CD14-positive monocyte (primary cell): ENCODE measurements around the gene CHMP4B. TPM values are rescaled to one million over a fixed set of nuclear protein-coding genes. Genes with fewer than 3 reads are reported as not detected.

Experiments used
- DNase-seq, 3 donors: peaks; one replicate each; pipeline ENCODE4 v3.0.0-alpha.2; 2011 to 2022
- H2AFZ ChIP-seq: 2 replicates; pipeline ENCODE4 v1.6.0; 2012; ENCODE audit warnings: mild to moderate bottlenecking, low read depth, low read length, inconsistent platforms; ENCODE audit not compliant: insufficient read depth, poor library complexity, severe bottlenecking
- H3K27ac ChIP-seq, 2 donors: 1 replicate in 1 of 2; 2 replicates in 1 of 2; pipeline ENCODE4 v1.5.1; 2012 to 2013; ENCODE audit warnings: low read length in 2 of 2, control low read depth in 1 of 2, inconsistent platforms in 1 of 2, low read depth in 1 of 2, mild to moderate bottlenecking in 1 of 2
- H3K27me3 ChIP-seq, 2 donors: one replicate each; pipeline versions ENCODE4 v1.6.0 to v1.6.1; 2011 to 2013; ENCODE audit warnings: low read length in 2 of 2; ENCODE audit not compliant: control insufficient read depth in 2 of 2, insufficient read depth in 2 of 2
- H3K36me3 ChIP-seq, 2 donors: replicated peaks in 1 of 2; 1 replicate in 1 of 2; 2 replicates in 1 of 2; pipeline versions ENCODE4 v1.5.1 to v1.6.1; 2012 to 2013; ENCODE audit warnings: low read length in 2 of 2, control low read depth in 1 of 2, inconsistent platforms in 1 of 2, mild to moderate bottlenecking in 1 of 2; ENCODE audit not compliant: insufficient read depth in 2 of 2, control insufficient read depth in 1 of 2
- H3K4me1 ChIP-seq, 2 donors: 1 replicate in 1 of 2; 2 replicates in 1 of 2; pipeline versions ENCODE4 v1.5.1 to v1.6.1; 2012 to 2013; ENCODE audit warnings: low read length in 2 of 2, control low read depth in 1 of 2, inconsistent platforms in 1 of 2, mild to moderate bottlenecking in 1 of 2, moderate library complexity in 1 of 2; ENCODE audit not compliant: insufficient read depth in 2 of 2, control insufficient read depth in 1 of 2
- H3K4me2 ChIP-seq: replicated peaks from 2 replicates; pipeline ENCODE3; 2012; ENCODE audit warnings: low read length, moderate library complexity, mild to moderate bottlenecking; ENCODE audit not compliant: poor library complexity, severe bottlenecking; ENCODE audit errors: extremely low read depth
- H3K4me3 ChIP-seq, 3 experiments: fragments of 200-600 bp in 1 of 3; sonication (generic) in 1 of 3; replicated peaks in 1 of 3; 1 replicate in 2 of 3; 2 replicates in 1 of 3; pipeline ENCODE4 v1.5.1; 2011 to 2013; ENCODE audit warnings: low read length in 3 of 3, mild to moderate bottlenecking in 3 of 3, control low read depth in 2 of 3, low read depth in 2 of 3, inconsistent platforms in 1 of 3, moderate library complexity in 1 of 3
- H3K79me2 ChIP-seq: 2 replicates; pipeline ENCODE4 v1.6.0; 2012; ENCODE audit warnings: mild to moderate bottlenecking, control low read depth, inconsistent platforms, low read length, moderate library complexity; ENCODE audit not compliant: insufficient read depth
- H3K9ac ChIP-seq: 2 replicates; pipeline ENCODE4 v1.6.0; 2017; ENCODE audit warnings: low read length, mild to moderate bottlenecking; ENCODE audit not compliant: insufficient read depth, poor library complexity, severe bottlenecking
- H3K9me3 ChIP-seq, 2 donors: replicated peaks in 1 of 2; 1 replicate in 1 of 2; 2 replicates in 1 of 2; pipeline versions ENCODE4 v1.5.1 to v1.6.1; 2012 to 2013; ENCODE audit warnings: low read length in 2 of 2, control low read depth in 1 of 2; ENCODE audit not compliant: control insufficient read depth in 1 of 2, insufficient read depth in 1 of 2
- H4K20me1 ChIP-seq: 2 replicates; pipeline ENCODE4 v1.6.0; 2012; ENCODE audit warnings: mild to moderate bottlenecking, low read length, control low read depth, moderate library complexity; ENCODE audit not compliant: insufficient read depth
- H3K27ac Mint-ChIP-seq, 7 donors: one replicate each; pipeline ENCODE4 v1.8.0; 2020; ENCODE audit warnings: mild to moderate bottlenecking in 7 of 7, mixed read lengths in 7 of 7, moderate library complexity in 6 of 7, inconsistent platforms in 2 of 7
- H3K27me3 Mint-ChIP-seq, 3 donors: one replicate each; pipeline ENCODE4 v1.8.0; 2021 to 2022; ENCODE audit warnings: low read depth in 3 of 3, mild to moderate bottlenecking in 3 of 3, mixed read lengths in 3 of 3, moderate library complexity in 3 of 3, inconsistent platforms in 1 of 3
- H3K36me3 Mint-ChIP-seq, 2 donors: one replicate each; pipeline ENCODE4 v1.8.0; 2020; ENCODE audit warnings: mixed read lengths in 2 of 2, inconsistent platforms in 1 of 2, mild to moderate bottlenecking in 1 of 2
- H3K4me1 Mint-ChIP-seq: one replicate; pipeline ENCODE4 v1.8.0; 2020; ENCODE audit warnings: mild to moderate bottlenecking, mixed read lengths
- H3K4me3 Mint-ChIP-seq, 2 donors: one replicate each; pipeline ENCODE4 v1.8.0; 2020; ENCODE audit warnings: mild to moderate bottlenecking in 2 of 2, mixed read lengths in 2 of 2, moderate library complexity in 1 of 2
- H3K9me3 Mint-ChIP-seq, 7 donors: one replicate each; pipeline ENCODE4 v1.8.0; 2020 to 2022; ENCODE audit warnings: mixed read lengths in 7 of 7, mild to moderate bottlenecking in 6 of 7, moderate library complexity in 6 of 7, inconsistent platforms in 2 of 7
- CTCF ChIP-seq: fragments of 200-600 bp; IDR thresholded peaks from one replicate; pipeline ENCODE4 v1.8.0; 2022; ENCODE audit warnings: antibody characterized with exemption, mild to moderate bottlenecking
- WGBS: methylation state at CpG from one replicate; pipeline ENCODE4 v1.1.5; 2013; ENCODE audit warnings: missing lambda C conversion rate; ENCODE audit not compliant: insufficient coverage; 5-methylcytosine and 5-hydroxymethylcytosine counted together
- intact Hi-C, 2 donors: fragments of 100-400 bp; cut with micrococcal nuclease; formaldehyde crosslinking; loops; one replicate each; pipeline versions ENCODE4 v1.15.0 to v1.15.1; 2023
- polyA plus RNA-seq, 3 donors: library from polyadenylated mRNA; depleted of rRNA in 1 of 3; unstranded in 2 of 3; stranded (reverse) in 1 of 3; fragments of 300-500 nt in 2 of 3; fragments of >200 nt in 1 of 3; fragmentation: Illumina TruSeq in 2 of 3; gene quantifications; 1 replicate in 2 of 3; 2 replicates in 1 of 3; pipeline ENCODE4 v1.2.3, GENCODE V29; 2012 to 2021

CHMP4B gene
- polyA plus RNA-seq, 3 donors: 7.1 to 181 (median 10.0) TPM

- no peak for DNase-seq
- peaks cover 0 to 6% (median 2%) of the 10 kb centered on the region in 3 donors for H3K27me3 Mint-ChIP-seq
- peaks cover 5% of the 10 kb centered on the region for H3K4me1 Mint-ChIP-seq
- no peak overlapping the region for H3K27ac Mint-ChIP-seq
- TF ChIP-seq CTCF: no peak
- WGBS: 88% methylated on average over 3 of the region's 6 CpGs
- Histone ChIP-seq H2AFZ (no peak overlapping the region), H3K4me3 (no peak overlapping the region), H3K9me3 (peaks cover 6 to 13% of the 10 kb centered on the region in 2 donors), H3K9ac (no peak overlapping the region), H3K27me3 (no peaks in the 10 kb centered on the region), H3K4me2 (no peak overlapping the region), H4K20me1 (no peaks in the 10 kb centered on the region), H3K27ac (no peak overlapping the region), H3K79me2 (no peaks in the 10 kb centered on the region), H3K4me1 (no peaks in the 10 kb centered on the region), H3K36me3 (no peaks in the 10 kb centered on the region)
- intact Hi-C loops: no loop called here
- no peaks in the 10 kb centered on the region for H3K36me3 Mint-ChIP-seq
- no peak overlapping the region for H3K4me3 Mint-ChIP-seq
- H3K9me3 Mint-ChIP-seq: peaks cover 0 to 17% (median 14%) of the 10 kb centered on the region in 7 donors
These were observed 64.4 kb downstream of the CHMP4B start for GRCh38 chr20:33875534-33876026.

- Histone ChIP-seq H3K9ac (no peak overlapping the region), H4K20me1 (no peaks in the 10 kb centered on the region), H3K4me1 (no peaks in the 10 kb centered on the region), H3K4me2 (no peak overlapping the region), H3K79me2 (no peaks in the 10 kb centered on the region), H3K9me3 (peaks cover 6 to 13% of the 10 kb centered on the region in 2 donors), H3K27me3 (no peaks in the 10 kb centered on the region), H3K27ac (no peak overlapping the region), H3K4me3 (no peak overlapping the region), H3K36me3 (no peaks in the 10 kb centered on the region), H2AFZ (no peak overlapping the region)
- H3K27ac Mint-ChIP-seq: no peak overlapping the region
- peaks cover 1 to 4% (median 2%) of the 10 kb centered on the region in 3 donors for H3K27me3 Mint-ChIP-seq
- peaks cover 5% of the 10 kb centered on the region for H3K4me1 Mint-ChIP-seq
- intact Hi-C loops: no loop called here
- DNase-seq: no peak
- no peak for TF ChIP-seq CTCF
- H3K36me3 Mint-ChIP-seq: no peaks in the 10 kb centered on the region
- no CpG with 5 or more reads among the region's 2 CpGs for WGBS
- peaks cover 0 to 17% (median 14%) of the 10 kb centered on the region in 7 donors for H3K9me3 Mint-ChIP-seq
- no peak overlapping the region for H3K4me3 Mint-ChIP-seq
These were observed 67.4 kb downstream of the CHMP4B start for GRCh38 chr20:33878583-33878982.
